ENCODE results near the gene PRSS22.
A peak's percentile ranks its signal among the peaks of the same experiment; 100 is the strongest.

PRSS22 gene

DNA sequence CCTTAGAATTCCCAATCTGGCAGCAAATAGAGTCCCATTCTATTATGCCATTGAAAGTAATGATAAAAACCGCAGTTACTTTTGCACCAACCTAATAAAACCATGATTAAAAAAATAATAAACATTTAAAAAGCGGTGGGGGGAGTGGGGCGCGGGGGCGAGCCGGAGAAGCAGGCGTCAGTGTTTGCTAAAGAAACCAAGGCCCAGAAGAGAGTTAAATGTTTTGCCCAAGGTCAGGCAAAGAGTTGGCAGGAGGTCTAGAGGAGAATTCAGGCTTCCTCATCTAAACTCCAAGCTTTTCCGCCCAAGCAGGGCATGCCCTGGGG is 9.7 kb upstream of the PRSS22 start:
- Mint-ChIP-seq H3K36me3 (no peaks in the 10 kb centered on the region), H3K9me3 (no peaks in the 10 kb centered on the region), H3K27me3 (peaks cover 44% of the 10 kb centered on the region), H3K4me3 (peak overlapping the region; percentile 80), H3K27ac (peak overlapping the region; percentile 78), H3K4me1 (peaks cover 19% of the 10 kb centered on the region)
- CTCF ChIA-PET, result interaction anchor here (0.9 to 6.9 kb wide), 11 partner anchors 9 to 59 kb away, joined by 3 to 95 read pairs (median 5); partner anchors contain the start of genes FLYWCH2, PRSS22 and ZG16B
- DNase-seq, result no peak

DNA sequence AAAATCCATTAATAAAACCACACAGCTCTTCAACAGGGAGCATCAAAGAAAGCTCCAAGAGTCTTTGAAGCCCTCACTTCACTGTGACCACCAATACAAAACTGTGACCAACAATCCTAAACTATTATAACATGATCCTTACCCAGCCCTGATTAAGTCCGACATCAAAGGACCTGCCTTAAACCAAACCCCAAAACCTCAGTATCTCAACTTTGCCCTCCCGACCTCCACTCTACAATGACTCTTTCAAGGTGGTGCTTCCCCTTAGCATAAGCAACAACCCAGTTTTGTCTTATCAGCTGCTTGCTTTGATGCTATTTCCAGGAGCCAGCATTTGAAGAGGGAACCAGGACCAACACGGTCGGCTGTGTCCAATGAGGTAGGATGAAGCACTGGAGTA is 8.5 kb upstream of the PRSS22 start:
- no peak for DNase-seq
- no peaks in the 10 kb centered on the region for H3K36me3 Mint-ChIP-seq
- no peak overlapping the region for H3K27ac Mint-ChIP-seq
- no peak overlapping the region for H3K4me3 Mint-ChIP-seq
- H3K4me1 Mint-ChIP-seq, result peaks cover 19% of the 10 kb centered on the region
- peaks cover 1% of the 10 kb centered on the region for H3K9me3 Mint-ChIP-seq
- peaks cover 32% of the 10 kb centered on the region for H3K27me3 Mint-ChIP-seq
- CTCF ChIA-PET, result interaction anchor here (1.1 to 1.8 kb wide), 5 partner anchors 21 to 61 kb away, joined by 4 to 5 read pairs (median 4); no protein-coding TSS in a partner anchor

DNA sequence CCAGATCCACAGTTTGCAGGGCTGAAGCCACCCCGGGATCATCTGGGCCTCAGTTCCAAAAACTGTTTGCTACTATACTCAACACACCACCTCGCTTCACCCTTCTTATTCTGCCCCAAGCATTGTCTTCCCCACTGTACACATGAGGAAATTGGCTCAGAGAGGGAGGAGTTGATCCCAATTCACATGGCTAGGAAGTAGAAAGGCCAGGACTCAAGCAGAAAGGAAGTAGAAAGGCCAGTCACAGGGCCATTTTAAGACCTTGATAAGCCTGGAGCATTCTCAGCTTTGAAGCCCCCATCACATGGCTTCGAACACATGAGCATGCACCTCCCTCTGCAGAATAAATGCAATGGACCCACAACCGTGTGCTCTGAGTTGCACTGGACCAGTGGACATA is 7.7 kb upstream of the PRSS22 start:
- Mint-ChIP-seq H3K4me3 (no peak overlapping the region), H3K27me3 (peaks cover 31% of the 10 kb centered on the region), H3K36me3 (no peaks in the 10 kb centered on the region), H3K9me3 (peaks cover 7% of the 10 kb centered on the region), H3K4me1 (peaks cover 19% of the 10 kb centered on the region), H3K27ac (no peak overlapping the region)
- DNase-seq, result no peak
- CTCF ChIA-PET, result interaction anchor here (1.1 to 1.8 kb wide), 5 partner anchors 20 to 61 kb away, joined by 4 to 5 read pairs (median 4); no protein-coding TSS in a partner anchor

DNA sequence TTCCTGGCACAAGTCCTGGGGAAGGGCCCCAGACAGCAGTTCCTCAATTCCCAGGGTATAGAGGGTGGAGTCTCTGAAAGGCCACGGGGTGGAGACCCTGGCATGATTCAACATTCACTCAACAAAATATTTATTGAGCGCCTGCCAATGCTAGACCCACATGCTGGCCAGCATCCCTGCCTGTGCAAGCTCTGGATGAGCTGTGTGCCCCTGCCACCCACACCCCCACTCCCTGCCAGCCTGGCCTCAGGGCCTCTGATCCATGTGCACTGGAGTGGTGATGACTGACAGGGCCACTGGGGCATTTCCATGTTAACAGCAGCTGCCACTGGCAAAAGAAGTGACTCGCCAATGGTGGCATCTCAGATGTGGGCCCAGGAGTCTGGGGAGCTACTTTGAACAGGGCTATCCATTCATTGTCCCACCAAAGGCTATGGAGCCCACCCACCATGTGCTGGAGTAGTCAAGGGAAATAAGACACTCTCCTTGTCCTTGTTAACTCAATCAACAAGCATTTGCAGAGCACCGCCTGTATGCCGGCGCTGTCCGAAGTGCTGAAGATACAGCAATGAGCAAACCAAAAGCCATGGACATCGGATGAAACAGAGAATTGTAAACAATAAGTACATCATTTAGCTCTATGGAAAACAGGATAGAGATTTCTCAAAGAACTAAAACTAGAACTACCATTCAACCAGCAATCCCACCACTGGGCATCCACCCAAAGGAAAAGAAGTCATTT is 3.0 kb upstream of the PRSS22 start:
- peaks cover 49% of the 10 kb centered on the region for H3K27me3 Mint-ChIP-seq
- CTCF ChIA-PET, result interaction anchor here (0.7 to 1.6 kb wide), 2 partner anchors 12 to 16 kb away, joined by 3 read pairs; no protein-coding TSS in a partner anchor
- peaks cover 5% of the 10 kb centered on the region for H3K4me1 Mint-ChIP-seq
- H3K4me3 Mint-ChIP-seq, result no peak overlapping the region
- H3K36me3 Mint-ChIP-seq, result no peaks in the 10 kb centered on the region
- peaks cover 11% of the 10 kb centered on the region for H3K9me3 Mint-ChIP-seq
- DNase-seq, result peak; percentile 64
- H3K27ac Mint-ChIP-seq, result no peak overlapping the region

DNA sequence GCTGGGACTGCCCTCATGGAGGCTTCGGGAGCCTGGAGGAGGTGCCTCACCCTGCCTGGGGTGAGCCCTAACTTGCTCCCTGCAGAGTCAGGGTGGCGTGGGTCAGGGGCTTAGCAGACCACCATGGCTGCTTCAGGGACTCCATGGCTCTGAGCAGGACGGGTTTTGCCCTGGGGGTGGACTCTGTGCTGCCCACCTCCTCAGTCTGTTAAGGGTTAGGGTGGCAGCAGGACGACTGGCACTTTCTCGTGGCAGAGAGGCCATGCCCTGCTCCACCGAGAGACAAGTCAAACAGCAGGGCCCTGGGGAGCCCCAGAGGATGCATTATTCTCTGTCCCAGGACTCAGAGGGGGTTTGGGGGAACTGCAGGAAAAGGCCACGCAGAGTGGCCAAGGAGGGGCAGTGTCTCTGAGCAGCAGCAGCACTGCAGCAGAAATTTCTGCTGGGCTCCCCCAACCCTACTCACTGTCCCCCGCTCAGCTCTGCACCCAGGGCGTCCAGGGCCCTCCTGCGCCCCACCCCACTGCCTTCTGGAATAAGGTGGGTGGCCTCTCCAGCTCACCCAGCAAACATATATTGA is 1.8 kb upstream of the PRSS22 start:
- H3K9me3 Mint-ChIP-seq, result peaks cover 14% of the 10 kb centered on the region
- H3K27me3 Mint-ChIP-seq, result peaks cover 50% of the 10 kb centered on the region
- no peak overlapping the region for H3K27ac Mint-ChIP-seq
- CTCF ChIA-PET, result interaction anchor here (1.6 kb wide), 1 partner anchor 15 kb away, joined by 3 read pairs; no protein-coding TSS in a partner anchor
- no peak for DNase-seq
- H3K36me3 Mint-ChIP-seq, result no peaks in the 10 kb centered on the region
- H3K4me1 Mint-ChIP-seq, result peaks cover 5% of the 10 kb centered on the region
- no peak overlapping the region for H3K4me3 Mint-ChIP-seq

DNA sequence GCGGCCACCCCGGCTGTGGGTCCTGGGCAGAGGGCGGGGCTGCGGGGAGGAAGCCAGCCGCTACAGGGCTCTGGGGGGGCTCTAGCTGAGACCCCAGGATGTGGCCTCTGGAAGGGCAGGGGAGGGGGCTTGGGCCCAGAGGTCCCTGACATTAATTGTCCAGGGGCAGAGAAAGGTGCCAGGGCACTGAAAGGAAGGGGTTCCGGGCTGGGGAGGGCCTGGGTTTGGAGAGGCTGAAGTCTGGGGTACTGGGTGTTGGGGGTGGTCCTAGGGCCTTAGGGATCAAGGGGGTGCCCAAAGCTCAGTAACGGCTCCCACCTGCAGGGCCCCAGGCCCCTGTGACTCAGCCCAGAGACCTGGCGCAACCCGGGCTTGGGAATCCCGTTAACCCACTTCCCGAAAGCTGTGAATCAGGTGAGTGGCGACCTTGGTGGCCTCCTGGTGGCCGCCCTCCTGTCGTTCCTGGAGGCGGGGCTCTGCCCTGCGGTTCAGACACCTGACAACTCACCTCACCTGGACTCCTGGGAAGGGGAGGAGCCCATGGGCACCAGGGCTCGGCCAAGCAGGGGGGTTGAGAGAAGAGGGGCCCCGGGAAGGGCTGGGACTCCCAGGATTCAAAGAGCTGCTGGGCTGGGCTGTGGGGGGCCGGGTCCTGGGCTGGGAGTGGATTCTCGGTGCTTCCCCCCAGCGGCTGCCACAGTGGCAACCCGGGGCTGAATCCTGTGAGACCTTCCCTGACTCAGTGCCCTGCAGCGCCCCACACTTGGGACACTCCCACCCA is 465 bp upstream of the PRSS22 start:
- H3K27me3 Mint-ChIP-seq, result peaks cover 55% of the 10 kb centered on the region
- DNase-seq, result no peak
- peaks cover 4% of the 10 kb centered on the region for H3K36me3 Mint-ChIP-seq
- H3K27ac Mint-ChIP-seq, result no peak overlapping the region
- no peak overlapping the region for H3K4me3 Mint-ChIP-seq
- H3K4me1 Mint-ChIP-seq, result peaks cover 5% of the 10 kb centered on the region
- CTCF ChIA-PET, result interaction anchor here (1.2 kb wide), 1 partner anchor 10 kb away, joined by 3 read pairs; no protein-coding TSS in a partner anchor
- H3K9me3 Mint-ChIP-seq, result peaks cover 24% of the 10 kb centered on the region

DNA sequence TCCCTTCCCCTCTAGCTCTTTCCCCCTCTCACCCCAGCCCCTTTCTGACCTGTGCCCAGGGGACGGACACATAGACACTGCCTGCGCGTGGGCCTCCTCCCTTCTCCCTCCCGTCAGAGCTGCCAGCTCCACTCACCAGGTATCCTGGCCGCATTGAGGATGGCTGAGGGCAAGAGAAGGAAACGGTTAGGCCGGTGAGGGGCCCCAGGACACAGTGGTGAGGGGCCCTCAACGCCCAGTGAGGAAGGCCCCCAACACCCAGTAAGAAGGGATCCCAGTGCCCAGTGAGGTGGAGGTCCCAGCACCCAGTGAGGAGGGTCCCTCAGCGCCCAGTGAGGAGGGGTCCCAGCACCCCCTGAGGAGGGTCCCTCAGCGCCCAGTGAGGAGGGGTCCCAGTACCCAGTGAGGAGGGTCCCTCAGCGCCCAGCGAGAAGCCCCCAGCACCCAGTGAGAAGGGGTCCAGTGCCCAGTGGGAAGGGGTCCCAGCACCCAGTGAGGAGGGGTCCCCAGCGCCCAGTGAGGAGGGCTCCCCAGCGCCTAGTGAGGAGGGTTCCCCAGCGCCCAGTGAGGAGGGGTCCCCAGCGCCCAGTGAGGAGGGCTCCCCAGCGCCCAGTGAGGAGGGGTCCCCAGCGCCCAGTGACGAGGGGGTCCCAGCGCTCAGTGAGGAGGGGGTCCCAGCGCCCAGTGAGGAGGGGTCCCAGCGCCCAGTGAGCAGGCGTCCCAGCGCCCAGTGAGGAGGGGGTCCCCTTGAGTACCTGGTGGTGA is 1.1 kb downstream of the PRSS22 start:
- H3K4me3 Mint-ChIP-seq, result no peak overlapping the region
- CTCF ChIA-PET, result interaction anchor here (1.1 kb wide), 1 partner anchor 18 kb away, joined by 3 read pairs; no protein-coding TSS in a partner anchor
- peaks cover 64% of the 10 kb centered on the region for H3K27me3 Mint-ChIP-seq
- DNase-seq, result no peak
- H3K9me3 Mint-ChIP-seq, result peaks cover 24% of the 10 kb centered on the region
- peak overlapping the region; percentile 70 for H3K27ac Mint-ChIP-seq
- peaks cover 4% of the 10 kb centered on the region for H3K36me3 Mint-ChIP-seq
- H3K4me1 Mint-ChIP-seq, result peaks cover 5% of the 10 kb centered on the region

DNA sequence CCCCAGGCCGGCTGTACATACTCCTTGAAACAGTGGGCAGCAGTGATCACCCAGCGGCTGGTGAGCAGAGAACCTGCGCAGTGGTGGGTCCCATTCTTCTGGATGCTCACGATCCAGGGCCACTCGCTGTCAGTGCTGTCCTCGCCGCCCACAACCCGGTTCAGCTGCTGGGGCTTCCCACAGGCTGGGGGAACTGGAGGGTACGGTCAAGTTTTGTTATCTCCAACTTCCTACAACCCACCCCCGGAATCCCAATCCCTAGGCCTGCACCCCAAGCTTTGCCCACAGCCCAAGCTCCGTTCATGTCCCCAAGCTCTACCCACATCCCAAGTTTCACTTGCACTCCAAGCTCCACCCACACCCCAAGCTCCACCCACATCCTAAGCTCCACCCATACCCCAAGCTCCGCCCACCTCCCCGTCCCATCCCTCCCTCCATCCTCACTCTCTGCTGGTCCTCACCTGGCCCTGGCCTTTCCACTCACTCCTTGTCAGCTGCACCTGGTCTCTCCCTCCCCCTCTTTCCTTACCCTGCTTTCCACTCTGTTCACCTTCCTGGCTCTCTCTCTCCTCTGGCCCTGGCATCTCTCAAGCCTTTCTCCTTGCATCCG is 1.8 kb downstream of the PRSS22 start:
- Mint-ChIP-seq H3K4me3 (no peak overlapping the region), H3K27me3 (peaks cover 68% of the 10 kb centered on the region), H3K9me3 (peaks cover 20% of the 10 kb centered on the region), H3K27ac (peak overlapping the region; percentile 70), H3K4me1 (peaks cover 5% of the 10 kb centered on the region), H3K36me3 (peaks cover 4% of the 10 kb centered on the region)
- peak; percentile 38 for DNase-seq
- CTCF ChIA-PET, result interaction anchor here (1.1 kb wide), 1 partner anchor 17 kb away, joined by 3 read pairs; no protein-coding TSS in a partner anchor

DNA sequence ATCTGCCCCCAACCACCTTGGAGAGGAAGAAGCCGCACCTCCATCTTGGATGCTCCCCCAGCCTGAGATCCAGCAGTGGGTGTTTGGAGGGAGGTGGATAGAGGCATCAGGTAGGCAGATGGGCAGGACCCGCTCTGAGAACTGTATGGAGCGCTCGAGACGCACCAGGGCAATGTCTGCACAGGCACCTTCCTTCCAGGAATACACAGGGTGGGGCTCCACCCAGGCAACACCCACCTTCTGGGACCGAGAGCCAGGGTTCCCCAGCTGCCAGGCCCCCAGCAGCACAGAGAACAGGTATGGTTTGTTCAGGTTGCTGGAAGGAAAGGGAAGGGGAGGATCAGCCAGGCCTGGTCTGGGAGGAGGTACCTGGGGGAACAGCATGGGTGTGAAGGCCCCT is 2.4 kb downstream of the PRSS22 start:
- Mint-ChIP-seq H3K4me1 (peaks cover 5% of the 10 kb centered on the region), H3K27ac (no peak overlapping the region), H3K9me3 (peaks cover 17% of the 10 kb centered on the region), H3K36me3 (peaks cover 4% of the 10 kb centered on the region), H3K27me3 (peaks cover 68% of the 10 kb centered on the region), H3K4me3 (no peak overlapping the region)
- no peak for DNase-seq
- CTCF ChIA-PET, result no interaction called here

DNA sequence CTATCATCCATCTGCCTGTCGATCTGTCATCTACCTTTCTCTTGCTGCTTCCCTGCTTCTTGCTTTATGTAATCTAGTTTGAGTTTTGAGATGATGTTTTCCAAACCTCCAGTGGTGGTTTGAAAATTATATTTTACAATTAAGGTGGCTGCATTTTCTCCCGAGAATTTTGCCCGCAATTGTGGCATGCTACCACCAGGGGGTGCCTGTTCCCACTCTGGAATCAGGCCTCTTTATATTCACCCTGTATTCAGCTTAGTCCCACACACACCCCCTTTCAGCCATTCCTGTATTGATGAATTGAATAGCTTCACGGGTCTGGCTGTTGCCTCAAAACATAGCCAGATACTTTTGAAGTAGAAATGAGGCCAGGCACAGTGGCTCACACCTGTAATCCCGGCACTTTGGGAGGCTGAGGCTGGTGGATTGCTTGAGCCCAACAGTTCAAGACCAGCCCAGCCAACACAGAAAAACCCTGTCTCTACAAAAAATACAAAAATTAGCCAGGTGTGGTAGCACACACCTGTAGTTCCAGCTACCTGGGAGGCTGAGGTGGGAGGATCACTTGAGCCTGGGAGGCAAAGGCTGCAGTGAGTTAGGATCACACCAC is 3.2 kb downstream of the PRSS22 start:
- Mint-ChIP-seq H3K9me3 (peaks cover 12% of the 10 kb centered on the region), H3K4me3 (no peak overlapping the region), H3K4me1 (peaks cover 5% of the 10 kb centered on the region), H3K36me3 (peaks cover 4% of the 10 kb centered on the region), H3K27me3 (peaks cover 68% of the 10 kb centered on the region), H3K27ac (no peak overlapping the region)
- DNase-seq, result no peak
- CTCF ChIA-PET, result interaction anchor here (1.7 kb wide), 1 partner anchor 13 kb away, joined by 7 read pairs; no protein-coding TSS in a partner anchor

DNA sequence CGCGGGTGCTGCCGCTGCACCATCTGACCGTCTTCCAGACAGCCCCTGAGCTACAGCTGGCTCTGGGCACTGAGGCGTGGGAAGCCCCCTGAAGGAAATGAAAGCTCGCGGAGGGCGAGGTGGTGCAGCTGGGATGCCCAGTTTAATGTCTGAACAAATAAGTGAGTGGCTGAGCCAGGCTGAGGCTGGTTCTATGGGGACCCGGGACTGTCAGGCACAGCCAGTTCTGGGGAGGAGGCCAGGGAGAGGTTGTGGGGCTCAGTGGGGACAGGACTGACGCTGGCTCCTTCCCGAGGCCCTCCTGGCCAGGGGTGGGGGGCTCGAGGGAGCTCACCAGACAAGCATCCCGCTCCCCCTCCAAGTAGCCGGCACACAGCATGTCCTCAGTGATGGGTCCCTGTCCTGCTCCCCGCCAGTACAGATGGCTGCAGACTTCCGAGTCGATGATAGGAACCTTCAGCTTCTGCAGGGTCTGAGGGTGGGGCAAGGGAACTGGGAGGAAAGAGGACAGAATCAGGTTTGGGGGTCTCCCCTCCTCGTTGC is 4.4 kb downstream of the PRSS22 start:
- Mint-ChIP-seq H3K36me3 (peaks cover 4% of the 10 kb centered on the region), H3K9me3 (peaks cover 12% of the 10 kb centered on the region), H3K4me1 (peaks cover 5% of the 10 kb centered on the region), H3K27ac (no peak overlapping the region), H3K4me3 (no peak overlapping the region), H3K27me3 (peaks cover 70% of the 10 kb centered on the region)
- no peak for DNase-seq
- CTCF ChIA-PET, result interaction anchor here (0.9 to 1.7 kb wide), 2 partner anchors 10 to 15 kb away, joined by 3 to 7 read pairs; no protein-coding TSS in a partner anchor

DNA sequence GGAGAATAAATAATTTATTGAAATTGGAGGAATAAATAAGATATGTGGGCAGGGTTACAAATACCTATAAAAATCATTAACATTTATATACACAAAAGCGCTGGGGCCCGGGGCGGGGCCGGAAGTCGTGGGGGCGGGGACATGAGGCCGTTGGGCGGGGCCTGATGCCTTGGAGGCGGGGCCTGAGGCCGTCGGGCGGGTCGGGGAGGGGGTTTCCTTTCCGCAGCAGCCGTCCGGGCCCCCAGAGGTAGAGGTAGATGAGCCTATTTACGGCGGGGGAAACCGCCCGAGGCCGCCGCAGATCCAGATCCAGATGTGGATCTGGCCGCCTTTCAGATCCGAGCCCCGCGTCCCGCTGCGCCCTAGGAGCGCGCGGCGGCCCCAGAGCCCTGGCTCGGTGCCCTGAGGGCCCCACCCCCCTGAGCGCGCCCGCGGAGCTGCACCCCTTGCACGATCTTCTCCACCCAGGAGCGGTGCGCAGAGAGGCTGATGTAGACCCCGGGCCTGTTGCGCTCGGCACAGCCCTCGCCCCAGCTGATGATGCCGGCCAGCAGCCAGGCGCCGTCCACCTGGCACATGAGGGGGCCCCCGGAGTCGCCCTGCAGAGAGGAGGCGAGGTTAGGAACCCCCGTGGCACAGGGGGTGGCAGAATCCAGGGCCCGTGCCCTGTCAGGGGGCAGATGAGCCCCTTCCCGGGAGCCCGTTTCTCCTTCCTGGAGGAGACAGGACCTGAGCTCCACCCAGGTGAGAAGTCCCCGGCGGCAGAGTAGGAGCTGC is 5.1 kb downstream of the PRSS22 start:
- CTCF ChIA-PET, result interaction anchor here (0.9 kb wide), 1 partner anchor 11 kb away, joined by 3 read pairs; no protein-coding TSS in a partner anchor
- Mint-ChIP-seq H3K4me3 (no peak overlapping the region), H3K4me1 (peaks cover 5% of the 10 kb centered on the region), H3K9me3 (peaks cover 12% of the 10 kb centered on the region), H3K36me3 (peaks cover 4% of the 10 kb centered on the region), H3K27me3 (peaks cover 67% of the 10 kb centered on the region), H3K27ac (no peak overlapping the region)
- DNase-seq, result no peak
